GM23338 (cell line): ENCODE measurements around the gene ZFX.

Source experiments
- CREB1 ChIP-seq: fragments of 250-450 bp; sonication (Bioruptor Pico); IDR thresholded peaks from 2 replicates; pipeline ENCODE4 v1.5.0; 2020; ENCODE audit warnings: low read depth, mild to moderate bottlenecking, moderate library complexity
- EZH2 ChIP-seq: fragments of 200-600 bp; sonication (generic); IDR thresholded peaks from one replicate; pipeline ENCODE4 v1.8.0; 2017; ENCODE audit warnings: antibody characterized with exemption, mild to moderate bottlenecking, low read depth; ENCODE audit not compliant: unreplicated experiment
- EZH2phosphoT487 ChIP-seq: fragments of 200-600 bp; sonication (generic); IDR thresholded peaks from one replicate; pipeline ENCODE4 v1.8.1; 2018; ENCODE audit warnings: antibody characterized with exemption; ENCODE audit not compliant: unreplicated experiment
- NANOG ChIP-seq: IDR thresholded peaks from 2 replicates; pipeline ENCODE4 v1.6.1; 2016; ENCODE audit warnings: antibody characterized with exemption, borderline replicate concordance
- POLR2AphosphoS5 ChIP-seq: IDR thresholded peaks from 2 replicates; pipeline ENCODE4 v1.6.1; 2016; ENCODE audit warnings: antibody characterized with exemption, low read depth
- STAT1 ChIP-seq: IDR thresholded peaks from one replicate; pipeline ENCODE4 v1.6.1; 2016; ENCODE audit warnings: antibody characterized with exemption; ENCODE audit not compliant: unreplicated experiment
- ZNF114 ChIP-seq: fragments of 250-450 bp; sonication (Bioruptor Pico); IDR thresholded peaks from 2 replicates; pipeline ENCODE4 v1.5.0; 2020; ENCODE audit warnings: mild to moderate bottlenecking, moderate library complexity
- ZNF331 ChIP-seq: fragments of 250-450 bp; sonication (Bioruptor Pico); IDR thresholded peaks from 2 replicates; pipeline ENCODE4 v1.5.0; 2020; ENCODE audit warnings: low read depth, mild to moderate bottlenecking, moderate library complexity
- TF ChIP-seq, protein P1 (sequence below), 2 experiments: fragments of 200-600 bp in 1 of 2; sonication (generic) in 1 of 2; conservative IDR thresholded peaks; 2 replicates each; pipeline versions ENCODE4 v1.5.1 to v1.6.1; 2016 to 2017; ENCODE audit warnings: antibody characterized with exemption in 2 of 2, low read depth in 2 of 2, mild to moderate bottlenecking in 2 of 2, moderate library complexity in 1 of 2
- TF ChIP-seq, protein P2 (sequence below): IDR thresholded peaks from one replicate; pipeline ENCODE4 v1.6.1; 2018; ENCODE audit warnings: antibody characterized with exemption; ENCODE audit not compliant: unreplicated experiment

DNA sequence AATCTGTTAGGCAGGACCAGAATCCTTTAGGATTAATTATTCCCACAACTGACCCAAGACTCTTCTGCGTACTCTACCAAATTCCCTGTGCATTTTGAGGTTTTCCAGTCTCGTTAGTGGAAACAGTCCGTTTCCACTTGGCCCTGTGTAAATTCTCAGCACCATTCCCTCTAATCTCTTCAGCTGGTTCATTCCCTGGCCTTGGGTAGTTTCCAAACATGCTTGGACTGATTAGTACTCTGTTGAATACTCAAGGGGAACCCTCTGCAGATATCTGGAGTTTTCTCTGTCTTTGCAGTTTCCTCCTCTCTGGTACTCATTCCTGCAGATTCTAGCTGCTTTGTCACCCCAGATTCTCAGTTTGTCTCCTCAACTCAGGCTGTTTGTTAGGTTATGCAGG, 80.4 kb downstream of the ZFX start:
- TF ChIP-seq EZH2 (no peak), POLR2AphosphoS5 (no peak), CREB1 (CRISPR knock-in tag) (no peak), ZNF114 (CRISPR knock-in tag) (no peak), EZH2phosphoT487 (no peak), STAT1 (no peak), ZNF331 (CRISPR knock-in tag) (no peak), NANOG (no peak)
- TF ChIP-seq, protein P1, sequence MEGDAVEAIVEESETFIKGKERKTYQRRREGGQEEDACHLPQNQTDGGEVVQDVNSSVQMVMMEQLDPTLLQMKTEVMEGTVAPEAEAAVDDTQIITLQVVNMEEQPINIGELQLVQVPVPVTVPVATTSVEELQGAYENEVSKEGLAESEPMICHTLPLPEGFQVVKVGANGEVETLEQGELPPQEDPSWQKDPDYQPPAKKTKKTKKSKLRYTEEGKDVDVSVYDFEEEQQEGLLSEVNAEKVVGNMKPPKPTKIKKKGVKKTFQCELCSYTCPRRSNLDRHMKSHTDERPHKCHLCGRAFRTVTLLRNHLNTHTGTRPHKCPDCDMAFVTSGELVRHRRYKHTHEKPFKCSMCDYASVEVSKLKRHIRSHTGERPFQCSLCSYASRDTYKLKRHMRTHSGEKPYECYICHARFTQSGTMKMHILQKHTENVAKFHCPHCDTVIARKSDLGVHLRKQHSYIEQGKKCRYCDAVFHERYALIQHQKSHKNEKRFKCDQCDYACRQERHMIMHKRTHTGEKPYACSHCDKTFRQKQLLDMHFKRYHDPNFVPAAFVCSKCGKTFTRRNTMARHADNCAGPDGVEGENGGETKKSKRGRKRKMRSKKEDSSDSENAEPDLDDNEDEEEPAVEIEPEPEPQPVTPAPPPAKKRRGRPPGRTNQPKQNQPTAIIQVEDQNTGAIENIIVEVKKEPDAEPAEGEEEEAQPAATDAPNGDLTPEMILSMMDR (conservative IDR thresholded peaks at IDR 0.05; ENCODE audit: low read depth in 2 of 2): no peak
- TF ChIP-seq, protein P2, sequence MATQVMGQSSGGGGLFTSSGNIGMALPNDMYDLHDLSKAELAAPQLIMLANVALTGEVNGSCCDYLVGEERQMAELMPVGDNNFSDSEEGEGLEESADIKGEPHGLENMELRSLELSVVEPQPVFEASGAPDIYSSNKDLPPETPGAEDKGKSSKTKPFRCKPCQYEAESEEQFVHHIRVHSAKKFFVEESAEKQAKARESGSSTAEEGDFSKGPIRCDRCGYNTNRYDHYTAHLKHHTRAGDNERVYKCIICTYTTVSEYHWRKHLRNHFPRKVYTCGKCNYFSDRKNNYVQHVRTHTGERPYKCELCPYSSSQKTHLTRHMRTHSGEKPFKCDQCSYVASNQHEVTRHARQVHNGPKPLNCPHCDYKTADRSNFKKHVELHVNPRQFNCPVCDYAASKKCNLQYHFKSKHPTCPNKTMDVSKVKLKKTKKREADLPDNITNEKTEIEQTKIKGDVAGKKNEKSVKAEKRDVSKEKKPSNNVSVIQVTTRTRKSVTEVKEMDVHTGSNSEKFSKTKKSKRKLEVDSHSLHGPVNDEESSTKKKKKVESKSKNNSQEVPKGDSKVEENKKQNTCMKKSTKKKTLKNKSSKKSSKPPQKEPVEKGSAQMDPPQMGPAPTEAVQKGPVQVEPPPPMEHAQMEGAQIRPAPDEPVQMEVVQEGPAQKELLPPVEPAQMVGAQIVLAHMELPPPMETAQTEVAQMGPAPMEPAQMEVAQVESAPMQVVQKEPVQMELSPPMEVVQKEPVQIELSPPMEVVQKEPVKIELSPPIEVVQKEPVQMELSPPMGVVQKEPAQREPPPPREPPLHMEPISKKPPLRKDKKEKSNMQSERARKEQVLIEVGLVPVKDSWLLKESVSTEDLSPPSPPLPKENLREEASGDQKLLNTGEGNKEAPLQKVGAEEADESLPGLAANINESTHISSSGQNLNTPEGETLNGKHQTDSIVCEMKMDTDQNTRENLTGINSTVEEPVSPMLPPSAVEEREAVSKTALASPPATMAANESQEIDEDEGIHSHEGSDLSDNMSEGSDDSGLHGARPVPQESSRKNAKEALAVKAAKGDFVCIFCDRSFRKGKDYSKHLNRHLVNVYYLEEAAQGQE: no peak
